Calu3 (cell line): ENCODE measurements around the gene TOP3B. TPM values are rescaled to one million over a fixed set of nuclear protein-coding genes. Genes with fewer than 3 reads are reported as not detected.

Experiments used
- BruUV-seq: library from RNA; stranded (reverse); fragments of 400-500 nt; replicated peaks from 2 replicates; lab custom pipeline; 2021; lab: Mats Ljungman, UMichigan
- CTCF ChIA-PET: fragments of 300-600 bp; sonication (Branson Sonifier 250); formaldehyde crosslinking; loops from one replicate; lab custom pipeline; 2022; ENCODE audit warnings: antibody characterized with exemption; lab: Charles Lee
- DNase-seq: peaks from one replicate; pipeline ENCODE4 v3.0.0; 2022
- H3K27ac Mint-ChIP-seq: one replicate; pipeline ENCODE4 v1.8.0; 2022; ENCODE audit warnings: mixed read lengths; ENCODE audit not compliant: unreplicated experiment
- H3K27me3 Mint-ChIP-seq: one replicate; pipeline ENCODE4 v1.8.0; 2022; ENCODE audit warnings: mixed read lengths; ENCODE audit not compliant: unreplicated experiment
- H3K36me3 Mint-ChIP-seq: one replicate; pipeline ENCODE4 v1.8.0; 2022; ENCODE audit warnings: mild to moderate bottlenecking, moderate library complexity, mixed read lengths; ENCODE audit not compliant: insufficient read depth, unreplicated experiment
- H3K4me1 Mint-ChIP-seq: one replicate; pipeline ENCODE4 v1.8.0; 2022; ENCODE audit warnings: mild to moderate bottlenecking, low read depth, mixed read lengths; ENCODE audit not compliant: unreplicated experiment
- H3K4me3 Mint-ChIP-seq: one replicate; pipeline ENCODE4 v1.8.0; 2022; ENCODE audit warnings: mild to moderate bottlenecking, low read depth, moderate library complexity, mixed read lengths; ENCODE audit not compliant: unreplicated experiment
- H3K9me3 Mint-ChIP-seq: one replicate; pipeline ENCODE4 v1.8.0; 2022; ENCODE audit warnings: low read depth, mixed read lengths; ENCODE audit not compliant: unreplicated experiment
- intact Hi-C: fragments of 100-400 bp; cut with micrococcal nuclease; formaldehyde crosslinking; loops from one replicate; pipeline ENCODE4 v1.10.0; 2022; ENCODE audit not compliant: unreplicated experiment
- total RNA-seq: library from RNA; stranded (reverse); gene quantifications from 2 replicates; pipeline ENCODE4 v1.2.3, GENCODE V29; 2022
- TF ChIP-seq, protein P1 (sequence below): fragments of 200-600 bp; IDR thresholded peaks from one replicate; pipeline ENCODE4 v1.8.0; 2022; ENCODE audit warnings: antibody characterized with exemption; ENCODE audit not compliant: unreplicated experiment

The TOP3B gene
- total RNA-seq, 1 experiment from 2014 or later, result 45.1 TPM

DNA sequence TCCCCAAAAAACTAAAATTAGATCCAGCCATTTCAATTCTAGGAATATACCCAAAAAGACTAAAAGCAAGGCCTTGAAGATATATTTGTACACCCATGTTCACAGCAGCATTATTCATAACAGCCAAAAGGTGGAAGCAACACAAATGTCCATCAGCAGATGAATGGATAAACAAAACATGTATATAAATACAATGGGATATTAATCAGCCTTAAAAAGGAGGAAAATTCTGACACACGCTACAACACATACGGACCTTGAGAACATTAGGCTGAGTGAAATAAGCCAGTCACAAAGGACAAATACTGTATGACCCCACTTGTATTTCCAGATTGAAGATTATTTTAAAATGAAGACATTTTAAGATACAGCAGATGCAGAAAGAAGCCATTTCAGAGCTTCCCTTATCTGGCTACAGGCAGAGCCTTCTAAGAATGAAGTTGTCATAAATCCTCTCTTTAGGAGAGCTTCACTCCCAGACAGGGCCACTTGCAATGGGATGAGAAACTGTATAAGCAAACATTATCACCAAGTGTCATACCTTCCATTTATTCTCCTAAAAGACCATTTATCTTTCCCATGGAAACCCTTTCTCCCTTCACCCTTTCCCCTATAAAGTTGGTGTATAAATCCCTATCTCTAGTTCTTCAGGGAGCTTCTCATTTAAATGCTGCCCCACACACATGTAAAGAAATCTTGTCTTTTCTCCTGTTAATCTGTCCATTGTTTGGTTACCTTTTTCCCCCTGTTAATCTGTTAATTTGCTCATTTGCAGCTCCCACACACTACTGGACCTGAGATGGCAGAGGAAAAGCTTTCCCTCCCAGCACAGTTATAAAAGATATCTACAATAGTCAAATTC lies 19.3 kb upstream of the TOP3B start:
- TF ChIP-seq, protein P1, sequence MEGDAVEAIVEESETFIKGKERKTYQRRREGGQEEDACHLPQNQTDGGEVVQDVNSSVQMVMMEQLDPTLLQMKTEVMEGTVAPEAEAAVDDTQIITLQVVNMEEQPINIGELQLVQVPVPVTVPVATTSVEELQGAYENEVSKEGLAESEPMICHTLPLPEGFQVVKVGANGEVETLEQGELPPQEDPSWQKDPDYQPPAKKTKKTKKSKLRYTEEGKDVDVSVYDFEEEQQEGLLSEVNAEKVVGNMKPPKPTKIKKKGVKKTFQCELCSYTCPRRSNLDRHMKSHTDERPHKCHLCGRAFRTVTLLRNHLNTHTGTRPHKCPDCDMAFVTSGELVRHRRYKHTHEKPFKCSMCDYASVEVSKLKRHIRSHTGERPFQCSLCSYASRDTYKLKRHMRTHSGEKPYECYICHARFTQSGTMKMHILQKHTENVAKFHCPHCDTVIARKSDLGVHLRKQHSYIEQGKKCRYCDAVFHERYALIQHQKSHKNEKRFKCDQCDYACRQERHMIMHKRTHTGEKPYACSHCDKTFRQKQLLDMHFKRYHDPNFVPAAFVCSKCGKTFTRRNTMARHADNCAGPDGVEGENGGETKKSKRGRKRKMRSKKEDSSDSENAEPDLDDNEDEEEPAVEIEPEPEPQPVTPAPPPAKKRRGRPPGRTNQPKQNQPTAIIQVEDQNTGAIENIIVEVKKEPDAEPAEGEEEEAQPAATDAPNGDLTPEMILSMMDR, result no peak
- no peak overlapping the region for H3K27ac Mint-ChIP-seq
- intact Hi-C loops, result no loop called here
- no TSS peak for BruUV-seq
- H3K36me3 Mint-ChIP-seq, result no peaks in the 10 kb centered on the region
- CTCF ChIA-PET, result interaction anchor here (0.6 kb wide), 1 partner anchor 304 kb away, joined by 3 read pairs; no protein-coding TSS in a partner anchor
- H3K9me3 Mint-ChIP-seq, result no peaks in the 10 kb centered on the region
- no peak overlapping the region for H3K4me3 Mint-ChIP-seq
- no peaks in the 10 kb centered on the region for H3K4me1 Mint-ChIP-seq
- DNase-seq, result no peak
- H3K27me3 Mint-ChIP-seq, result peaks cover 82% of the 10 kb centered on the region

DNA sequence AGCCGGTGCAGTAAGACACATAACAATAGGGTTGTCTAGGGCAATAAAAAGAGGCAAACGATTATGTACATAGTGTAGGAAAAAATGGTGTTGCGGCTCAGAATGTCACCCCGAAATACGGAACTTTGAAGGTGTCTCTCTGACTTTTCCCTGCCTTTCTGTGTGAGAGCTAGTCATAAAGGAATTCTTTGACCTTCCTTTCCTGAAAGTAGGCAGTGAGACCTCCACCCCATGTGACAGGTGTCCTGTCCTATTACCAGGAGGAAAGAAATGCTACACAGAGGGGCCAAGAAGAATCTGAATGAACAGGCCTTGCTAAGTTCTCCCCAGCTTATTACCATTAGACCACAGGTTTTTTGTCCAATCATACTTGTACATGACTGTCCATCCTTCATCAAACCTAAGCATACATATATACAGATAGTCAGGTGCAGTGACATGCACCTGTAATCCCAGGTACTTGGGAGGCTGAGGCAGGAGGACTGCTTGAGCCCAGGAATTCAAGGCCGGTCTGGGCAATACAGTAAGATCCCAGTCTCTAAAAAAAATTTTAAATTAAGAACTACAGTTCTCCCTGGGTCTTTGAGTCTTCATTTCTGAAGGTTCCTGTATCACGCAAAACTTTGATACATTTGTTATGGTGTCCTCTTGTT lies 16.1 kb upstream of the TOP3B start:
- Mint-ChIP-seq H3K4me3 (no peak overlapping the region), H3K27ac (no peak overlapping the region), H3K4me1 (no peaks in the 10 kb centered on the region), H3K9me3 (no peaks in the 10 kb centered on the region), H3K36me3 (no peaks in the 10 kb centered on the region), H3K27me3 (peaks cover 91% of the 10 kb centered on the region)
- CTCF ChIA-PET, result no interaction called here
- BruUV-seq, result no TSS peak
- intact Hi-C loops, result no loop called here
- TF ChIP-seq, protein P1, result no peak
- no peak for DNase-seq

DNA sequence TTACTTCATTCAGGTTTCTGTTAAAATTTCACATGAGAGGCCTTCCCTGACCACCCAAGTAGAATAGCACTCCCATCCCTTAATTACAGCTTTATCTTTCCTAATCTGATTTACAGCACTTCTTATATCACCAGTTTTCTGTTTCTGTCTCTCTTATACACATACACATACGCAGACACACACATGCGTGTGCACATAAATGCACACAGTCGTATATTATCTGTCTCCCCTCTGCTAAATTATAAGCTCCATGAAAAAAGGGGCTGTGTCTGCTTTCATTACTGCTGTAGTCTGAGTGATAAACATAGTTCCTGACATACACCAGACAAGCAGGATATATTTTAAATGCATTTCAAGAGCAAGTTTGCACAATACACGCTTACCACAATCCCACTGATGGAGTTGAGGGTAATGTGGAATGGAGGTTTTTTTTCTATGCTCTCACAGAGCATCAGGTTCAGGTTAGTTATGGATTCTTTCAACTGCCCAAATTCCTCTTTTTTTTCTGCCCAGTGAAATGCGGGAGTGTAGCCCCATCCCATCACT lies 13.7 kb upstream of the TOP3B start:
- Mint-ChIP-seq H3K4me1 (no peaks in the 10 kb centered on the region), H3K27ac (no peak overlapping the region), H3K4me3 (no peak overlapping the region), H3K36me3 (no peaks in the 10 kb centered on the region), H3K27me3 (peaks cover 94% of the 10 kb centered on the region), H3K9me3 (no peaks in the 10 kb centered on the region)
- intact Hi-C loops, result no loop called here
- BruUV-seq, result no TSS peak
- CTCF ChIA-PET, result no interaction called here
- DNase-seq, result no peak
- TF ChIP-seq, protein P1, result no peak

DNA sequence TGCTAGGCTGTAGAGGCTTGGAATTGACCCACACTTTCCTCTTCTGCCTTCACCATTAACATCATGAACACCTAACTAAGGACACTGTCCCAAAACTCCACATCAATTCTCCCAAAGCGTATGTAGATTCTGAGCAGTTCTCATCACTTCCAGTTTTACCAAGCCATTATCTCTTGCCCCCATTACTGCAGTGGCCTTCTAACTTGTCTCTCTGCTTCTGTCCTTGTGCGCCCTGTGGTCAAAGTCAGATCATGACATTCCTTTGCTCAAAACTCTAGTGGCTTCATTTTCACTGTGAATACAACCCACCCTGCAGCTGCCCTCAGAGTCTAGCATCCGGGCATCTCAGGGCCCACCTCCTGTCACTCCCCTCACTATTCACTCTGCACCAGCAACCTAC lies 13.1 kb upstream of the TOP3B start:
- H3K27ac Mint-ChIP-seq, result no peak overlapping the region
- no peaks in the 10 kb centered on the region for H3K4me1 Mint-ChIP-seq
- H3K27me3 Mint-ChIP-seq, result peaks cover 94% of the 10 kb centered on the region
- H3K36me3 Mint-ChIP-seq, result no peaks in the 10 kb centered on the region
- intact Hi-C loops, result no loop called here
- CTCF ChIA-PET, result no interaction called here
- H3K4me3 Mint-ChIP-seq, result no peak overlapping the region
- DNase-seq, result no peak
- H3K9me3 Mint-ChIP-seq, result no peaks in the 10 kb centered on the region
- TF ChIP-seq, protein P1, result no peak
- no TSS peak for BruUV-seq
